Pancreas (tissue), 10 donors: ENCODE results near the gene RNU1-2. TPM values are rescaled to one million over a fixed set of nuclear protein-coding genes. Genes with fewer than 3 reads are reported as not detected.
"Not testable (repeated sequence)": the region's sequence is repeated elsewhere in the genome, so short reads cannot be mapped to it uniquely, and the experiment has no call there.

ENCODE experiments used
- ATAC-seq, 4 donors: fragments of 200-7000 bp; cut with Tn5 transposase; one replicate each; pipeline versions ENCODE4 v1.8.0 to v1.9.1; 2020; ENCODE audit warnings: mild to moderate bottlenecking in 4 of 4, moderate library complexity in 4 of 4
- DNase-seq, 6 donors: peaks; one replicate each; pipeline ENCODE4 v3.0.0-alpha.2; 2020
- FAIRE-seq: peaks from 2 replicates; lab custom pipeline; 2012; peaks lifted over from hg19 to GRCh38; lab: Jason Lieb, UNC
- H3K27ac ChIP-seq, 4 donors: fragments of 200-600 bp; sonication (generic); 1 replicate in 3 of 4; 2 replicates in 1 of 4; pipeline versions ENCODE4 v1.5.0 to v1.8.0; 2020
- H3K27me3 ChIP-seq, 4 donors: fragments of 200-600 bp; one replicate each; pipeline ENCODE4 v1.8.0; 2021
- H3K36me3 ChIP-seq, 3 donors: fragments of 200-600 bp; sonication (generic) in 1 of 3; one replicate each; pipeline versions ENCODE4 v1.5.0 to v1.8.0; 2020 to 2021
- H3K4me1 ChIP-seq, 3 donors: fragments of 200-600 bp; one replicate each; pipeline ENCODE4 v1.8.0; 2021
- H3K4me3 ChIP-seq, 4 donors: fragments of 200-600 bp; sonication (generic) in 2 of 4; one replicate each; pipeline versions ENCODE4 v1.5.0 to v1.8.0; 2020 to 2021
- H3K9me3 ChIP-seq, 4 donors: fragments of 200-600 bp; one replicate each; pipeline ENCODE4 v1.8.0; 2021
- CTCF ChIP-seq, 4 donors: fragments of 200-600 bp; sonication (generic) in 3 of 4; IDR thresholded peaks; one replicate each; pipeline versions ENCODE4 v1.5.0 to v1.8.0; 2021; ENCODE audit warnings: antibody characterized with exemption in 4 of 4
- WGBS, 2 donors: extraction: QIAGEN DNeasy Blood & Tissue Kit; methylation state at CpG; one replicate each; pipeline ENCODE4 v1.1.7; 2013; 5-methylcytosine and 5-hydroxymethylcytosine counted together
- intact Hi-C, 3 donors: fragments of 100-400 bp; cut with DNase I; formaldehyde crosslinking; loops; one replicate each; pipeline versions ENCODE4 v1.11.1 to v1.14.2; 2022
- polyA plus RNA-seq, 2 donors: library from polyadenylated mRNA; stranded (reverse); fragments of 200-250 nt; gene quantifications; one replicate each; pipeline ENCODE4 v1.2.3, GENCODE V29; 2013
- total RNA-seq, 6 donors: library from RNA; stranded (reverse); fragmentation: NEBNext Ultra II Directional in 4 of 6; extraction: Animal tissue kit (Norgen Biotek cat#: 25700) in 4 of 6; gene quantifications; one replicate each; pipeline versions ENCODE4 v1.2.1 to v1.2.4, GENCODE V29; 2021 to 2023
- donor health status: healthy with polysubstance abuse.
- donor health status: DM: no; HTN: no; CAD: no; lungs with moderate emphysema.
- donor health status: DM: no; HTN: no; CAD: no.
- donor health status: control.
- donor health status: control.
- donor health status: Bipolar disorder and iron deficiency.
- donor health status: DM: yes; HTN: yes; CAD: no.
- donor health status: DM: no; HTN: no; CAD: no.
- donor health status: DM: no; HTN: no; CAD: no.
- donor health status: DM: yes; HTN: yes; CAD: no.

The RNU1-2 gene
- total and polyA plus RNA-seq, 8 donors = 687 to 5,169 (median 2,340) TPM; not detected in 2

DNA sequence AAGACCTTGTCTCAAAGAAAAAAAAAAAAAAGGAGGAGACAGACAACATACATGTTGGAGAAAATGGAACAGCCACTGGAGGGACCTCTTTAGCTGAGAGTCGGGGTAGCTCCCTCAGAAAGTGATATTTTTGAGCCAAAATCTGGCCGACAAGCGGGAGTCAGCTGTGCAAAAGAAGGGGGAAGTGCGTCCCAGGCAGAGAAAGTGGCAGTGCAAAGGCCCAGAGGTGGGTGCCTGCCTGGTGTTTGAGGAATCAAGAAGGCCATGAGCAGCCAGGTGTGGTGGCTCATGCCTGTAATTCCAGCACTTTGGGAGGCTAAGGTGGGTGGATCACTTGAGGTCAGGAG, 19.8 kb downstream of the RNU1-2 start:
- H3K27ac ChIP-seq = no peak overlapping the region
- H3K9me3 ChIP-seq = no peaks in the 10 kb centered on the region
- WGBS, 2 donors = 87% methylated on average over 4 of the region's 4 CpGs
- no peak for FAIRE-seq
- H3K36me3 ChIP-seq = no peaks in the 10 kb centered on the region
- TF ChIP-seq CTCF (IDR thresholded peaks at IDR 0.05) = no peak
- peaks cover 0 to 3% (median 0%) of the 10 kb centered on the region in 3 donors for H3K4me1 ChIP-seq
- peak in 3 of 6 donors; percentile 29 to 45 (median 32) for DNase-seq
- intact Hi-C loops = no loop called here
- ATAC-seq = no peak
- no peaks in the 10 kb centered on the region for H3K27me3 ChIP-seq
- H3K4me3 ChIP-seq = no peak overlapping the region

DNA sequence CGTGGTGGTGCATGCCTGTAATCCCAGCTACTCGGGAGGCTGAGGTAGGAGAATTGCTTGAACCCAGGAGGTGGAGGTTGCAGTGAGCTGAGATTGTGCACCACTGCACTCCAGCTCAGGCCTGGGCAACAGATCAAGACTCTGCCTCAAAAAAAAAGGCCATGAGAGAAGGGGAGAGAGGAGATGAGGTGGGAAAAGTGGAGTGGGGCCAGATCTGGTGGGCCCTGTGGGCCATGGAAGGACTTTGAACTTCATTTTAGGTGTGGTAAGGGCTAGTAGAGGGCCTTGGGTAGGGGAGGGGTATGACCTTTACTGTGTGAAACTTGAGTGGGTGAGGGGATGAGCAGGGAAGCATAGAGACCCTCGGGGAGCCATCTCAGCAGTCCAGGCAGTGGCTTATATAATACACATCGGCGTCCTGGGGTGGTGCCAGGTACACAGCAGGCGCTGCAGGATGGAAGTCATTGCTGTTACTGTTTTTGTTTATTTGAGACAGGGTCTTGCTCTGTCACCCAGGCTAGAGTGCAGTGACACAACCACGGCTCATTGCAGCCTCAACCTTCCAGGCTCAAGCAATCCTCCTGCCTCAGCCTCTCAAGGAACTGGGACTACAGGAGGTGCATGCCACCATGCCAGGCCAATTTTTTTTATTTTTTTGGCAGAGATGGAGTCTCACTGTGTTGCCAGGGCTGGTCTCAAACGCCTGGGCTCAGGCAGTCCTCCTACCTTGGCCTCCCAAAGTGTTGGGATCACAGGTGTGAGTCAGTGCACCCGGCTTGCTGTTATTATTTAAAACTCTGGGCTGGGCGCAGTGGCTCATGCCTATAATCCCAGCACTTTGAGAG, 20.5 kb downstream of the RNU1-2 start:
- peak in 3 of 6 donors; percentile 18 to 32 (median 27) for DNase-seq
- not testable (repeated sequence) for FAIRE-seq
- 79 to 81% methylated on average over 10 of the region's 10 CpGs for WGBS, 2 donors

GRCh38 chr1:16918371-16918770, 22.6 kb downstream of the RNU1-2 start:
- Histone ChIP-seq H3K4me3 (no peak overlapping the region), H3K9me3 (no peaks in the 10 kb centered on the region), H3K27me3 (no peaks in the 10 kb centered on the region), H3K4me1 (peaks cover 4 to 11% (median 9%) of the 10 kb centered on the region in 3 donors), H3K36me3 (no peaks in the 10 kb centered on the region), H3K27ac (no peak overlapping the region)
- FAIRE-seq = no peak
- intact Hi-C loops = no loop called here
- peak in 3 of 6 donors; percentile 17 to 39 (median 21) for DNase-seq
- no peak for ATAC-seq
- no peak for TF ChIP-seq CTCF (IDR thresholded peaks at IDR 0.05)
- 51 to 65% methylated on average over 3 of the region's 3 CpGs for WGBS, 2 donors

More for the DNA sequence above, 20.5 kb downstream of the RNU1-2 start:
- H3K27ac ChIP-seq, H3K36me3 ChIP-seq, H3K27me3 ChIP-seq, H3K9me3 ChIP-seq, ATAC-seq, H3K4me1 ChIP-seq, intact Hi-C loops, H3K4me3 ChIP-seq: not testable (repeated sequence)

- FAIRE-seq, H3K36me3 ChIP-seq, H3K27me3 ChIP-seq, H3K9me3 ChIP-seq, H3K4me3 ChIP-seq, intact Hi-C loops, ATAC-seq, H3K27ac ChIP-seq: not testable (repeated sequence)
- DNase-seq = peak in 3 of 6 donors; percentile 6 to 28 (median 28)
- 85 to 88% methylated on average over 15 of the region's 15 CpGs for WGBS, 2 donors
- peaks cover 4 to 11% (median 8%) of the 10 kb centered on the region in 3 donors for H3K4me1 ChIP-seq
Observed at GRCh38 chr1:16918936-16919665, 23.3 kb downstream of the RNU1-2 start.

GRCh38 chr1:16920951-16921350, 25.2 kb downstream of the RNU1-2 start:
- FAIRE-seq (no peak), DNase-seq (no peak), ATAC-seq (no peak)
- Histone ChIP-seq H3K4me1 (peaks cover 4 to 11% (median 8%) of the 10 kb centered on the region in 3 donors), H3K27ac (peak overlapping the region in 1 of 4 donors; percentile 29), H3K36me3 (no peaks in the 10 kb centered on the region), H3K27me3 (no peaks in the 10 kb centered on the region), H3K9me3 (no peaks in the 10 kb centered on the region), H3K4me3 (no peak overlapping the region)
- intact Hi-C loops = no loop called here
- no peak for TF ChIP-seq CTCF (IDR thresholded peaks at IDR 0.05)
- WGBS, 2 donors = 78 to 84% methylated on average over 10 of the region's 10 CpGs
